HG02571 (cell line): ENCODE measurements around the gene HGS.

ENCODE experiments used
- ATAC-seq: cut with Tn5 transposase; IDR thresholded peaks from one replicate; pipeline ENCODE4 v1.9.1; 2021; ENCODE audit warnings: mild to moderate bottlenecking, moderate library complexity; ENCODE audit not compliant: unreplicated experiment

Gene HGS

GRCh38 chr17:81702934-81703746, 19.3 kb downstream of the HGS start, which contains the start of gene MRPL12:
TSS of gene MRPL12 (plus strand) at chr17:81703367. CDS start at chr17:81703502, 135 bp downstream.
- peak; percentile 76 for ATAC-seq

GRCh38 chr17:81703747-81704654, 20.2 kb downstream of the HGS start:
- no peak for ATAC-seq

GRCh38 chr17:81705518-81706231, 21.9 kb downstream of the HGS start:
- no peak for ATAC-seq

- no peak for ATAC-seq
These were observed 22.4 kb downstream of the HGS start for GRCh38 chr17:81706232-81706611.

GRCh38 chr17:81706757-81707624, 23.2 kb downstream of the HGS start:
- no peak for ATAC-seq

GRCh38 chr17:81707725-81708646, 24.2 kb downstream of the HGS start:
- no peak for ATAC-seq

GRCh38 chr17:81708739-81709185, 25.0 kb downstream of the HGS start:
- no peak for ATAC-seq

GRCh38 chr17:81710514-81711308, 26.9 kb downstream of the HGS start:
- no peak for ATAC-seq

GRCh38 chr17:81711814-81712467, 28.1 kb downstream of the HGS start, which contains the start of gene SLC25A10:
TSS of gene SLC25A10 (plus strand) at chr17:81712284. CDS start at chr17:81712427, 143 bp downstream.
- ATAC-seq, result peak; percentile 55

GRCh38 chr17:81712468-81713003, 28.7 kb downstream of the HGS start:
- peak; percentile 2 for ATAC-seq

GRCh38 chr17:81713004-81713555, 29.3 kb downstream of the HGS start:
- ATAC-seq, result no peak

- no peak for ATAC-seq
These were observed 30.0 kb downstream of the HGS start for GRCh38 chr17:81713556-81714411.

GRCh38 chr17:81714412-81715106, 30.7 kb downstream of the HGS start:
- no peak for ATAC-seq

GRCh38 chr17:81715107-81715871, 31.5 kb downstream of the HGS start:
- no peak for ATAC-seq
